GM21786 (cell line): ENCODE data around the gene HP1BP3.
A peak's percentile ranks its signal among the peaks of the same experiment; 100 is the strongest.
"Not testable (repeated sequence)": the region's sequence is repeated elsewhere in the genome, so short reads cannot be mapped to it uniquely, and the experiment has no call there.

Experiments
- ATAC-seq: cut with Tn5 transposase; IDR thresholded peaks from one replicate; pipeline ENCODE4 v1.9.1; 2021; ENCODE audit not compliant: unreplicated experiment

HP1BP3 gene

GRCh38 chr1:20787029-20787839 is at the start of gene HP1BP3:
TSS of gene HP1BP3 (minus strand) at chr1:20787307. CDS start at chr1:20780440, 6,867 bp downstream.
- ATAC-seq = peak; percentile 37

GRCh38 chr1:20836230-20836629 is 49.1 kb upstream of the HP1BP3 start:
- no peak for ATAC-seq

- no peak for ATAC-seq
Measured at GRCh38 chr1:20834780-20835179, 47.7 kb upstream of the HP1BP3 start.

- ATAC-seq = no peak
Measured at GRCh38 chr1:20834192-20834591, 47.1 kb upstream of the HP1BP3 start.

- ATAC-seq = no peak
Measured at GRCh38 chr1:20830378-20830777, 43.3 kb upstream of the HP1BP3 start.

GRCh38 chr1:20829946-20830345 is 42.8 kb upstream of the HP1BP3 start:
- ATAC-seq = no peak

- no peak for ATAC-seq
Measured at GRCh38 chr1:20829531-20829930, 42.4 kb upstream of the HP1BP3 start.

- ATAC-seq = no peak
Measured at GRCh38 chr1:20823845-20824244, 36.7 kb upstream of the HP1BP3 start.

- ATAC-seq = no peak
Measured at GRCh38 chr1:20821466-20821865, 34.4 kb upstream of the HP1BP3 start.

GRCh38 chr1:20819818-20820217 is 32.7 kb upstream of the HP1BP3 start:
- ATAC-seq = no peak

GRCh38 chr1:20814534-20814871 is 27.4 kb upstream of the HP1BP3 start:
- no peak for ATAC-seq

GRCh38 chr1:20811916-20812315 is 24.8 kb upstream of the HP1BP3 start:
- no peak for ATAC-seq

- ATAC-seq = no peak
Measured at GRCh38 chr1:20793236-20793635, 6.1 kb upstream of the HP1BP3 start.

GRCh38 chr1:20792196-20792595 is 5.1 kb upstream of the HP1BP3 start:
- no peak for ATAC-seq

- ATAC-seq = no peak
Measured at GRCh38 chr1:20790785-20791184, 3.7 kb upstream of the HP1BP3 start.

- not testable (repeated sequence) for ATAC-seq
Measured at GRCh38 chr1:20789598-20789997, 2.5 kb upstream of the HP1BP3 start.

GRCh38 chr1:20787840-20788795 is 1.0 kb upstream of the HP1BP3 start:
- no peak for ATAC-seq

GRCh38 chr1:20786253-20787028 is 666 bp downstream of the HP1BP3 start:
- peak; percentile 62 for ATAC-seq

GRCh38 chr1:20785907-20786252 is 1.2 kb downstream of the HP1BP3 start:
- ATAC-seq = no peak

- ATAC-seq = no peak
Measured at GRCh38 chr1:20775700-20776099, 11.4 kb downstream of the HP1BP3 start.

- ATAC-seq = no peak
Measured at GRCh38 chr1:20771780-20772179, 15.3 kb downstream of the HP1BP3 start.
